Stimulated activated CD8-positive, alpha-beta memory T cell treated with anti-CD3 and anti-CD28 coated beads, Interleukin-7, amount 100 ng/mL, for 1 hour (primary cell): ENCODE measurements around the gene KIF6.
"Not testable (repeated sequence)": the region's sequence is repeated elsewhere in the genome, so short reads cannot be mapped to it uniquely, and the experiment has no call there.

ENCODE experiments used
- DNase-seq, 2 donors: peaks; one replicate each; pipeline ENCODE4 v3.0.0-alpha.2; 2020; ENCODE audit warnings: low read depth in 2 of 2

Gene KIF6

DNA sequence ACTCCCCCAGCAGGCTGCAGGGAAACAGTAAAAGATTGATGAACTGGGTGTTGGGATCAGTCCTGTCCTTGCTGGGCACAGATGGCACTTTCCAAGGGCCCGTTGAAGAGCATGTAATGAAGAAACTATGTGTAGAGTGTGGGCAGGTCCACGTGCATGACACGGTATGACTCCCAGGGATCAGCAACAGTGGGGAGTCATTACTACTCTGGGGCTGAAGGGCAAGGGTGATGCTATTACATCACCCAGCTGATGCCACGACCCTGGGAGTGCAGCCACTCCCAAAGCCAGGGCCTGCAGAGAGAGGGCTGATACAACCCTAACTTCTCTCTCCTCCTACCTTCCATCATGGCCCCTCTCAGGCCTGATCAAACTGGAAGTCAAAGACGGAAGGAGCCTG is 431.1 kb downstream of the KIF6 start:
- DNase-seq, result no peak

DNA sequence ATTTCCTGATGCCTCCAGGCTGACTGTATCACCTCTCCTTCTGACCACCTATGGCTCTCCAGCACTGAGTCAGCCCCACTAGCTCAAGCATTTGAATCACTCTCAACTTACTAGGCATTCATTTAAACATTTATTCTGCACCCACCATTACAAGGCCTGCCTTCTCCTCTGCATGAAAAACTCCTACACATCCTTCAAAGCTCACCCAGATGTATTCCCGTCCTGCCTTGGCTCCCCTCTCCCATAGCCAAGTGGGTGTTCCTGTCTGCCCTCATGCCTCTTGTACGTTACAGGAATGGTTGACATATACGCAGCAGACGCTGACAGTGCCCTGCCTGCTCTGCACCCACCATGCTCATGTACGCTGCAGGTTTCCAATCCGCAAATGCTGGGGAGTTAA is 432.6 kb downstream of the KIF6 start:
- no peak for DNase-seq

DNA sequence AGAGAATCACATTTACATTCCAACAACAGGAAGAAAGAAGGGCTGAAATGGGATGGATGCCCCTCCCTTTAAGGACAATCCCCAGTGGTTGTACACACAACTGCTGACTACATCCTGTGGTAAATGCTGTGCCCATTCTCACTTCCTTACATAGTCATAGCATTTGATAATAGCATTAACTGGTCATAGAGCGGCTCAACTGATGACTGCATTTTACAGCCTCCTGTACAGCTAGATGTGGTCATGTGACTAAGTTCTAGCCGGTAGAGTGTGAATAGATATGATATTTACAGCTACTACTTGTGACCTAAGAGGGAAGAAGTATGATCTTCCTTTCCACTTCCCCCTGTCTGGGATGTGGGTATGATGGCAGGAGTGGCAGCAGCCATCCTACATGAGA is 435.7 kb downstream of the KIF6 start:
- DNase-seq, result no peak

DNA sequence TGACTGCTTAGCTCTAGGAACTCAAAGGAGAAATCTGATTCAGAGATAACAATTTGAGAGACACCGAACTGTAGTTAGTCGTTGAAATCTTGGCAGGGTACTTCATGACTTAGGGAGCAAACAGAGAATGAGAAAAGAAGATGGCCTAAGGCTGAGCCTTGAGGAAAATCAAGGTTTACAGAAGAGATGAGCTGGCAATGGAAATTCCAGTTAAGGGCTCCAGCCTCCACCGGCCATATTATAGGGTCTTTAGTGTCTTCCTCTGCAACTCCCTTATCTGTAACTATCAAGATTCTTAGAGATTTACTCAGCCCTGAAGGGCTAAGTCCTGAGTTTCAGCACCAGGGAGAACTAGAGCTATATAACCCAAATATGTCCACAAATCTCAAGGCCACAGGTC is 437.6 kb downstream of the KIF6 start:
- no peak for DNase-seq

DNA sequence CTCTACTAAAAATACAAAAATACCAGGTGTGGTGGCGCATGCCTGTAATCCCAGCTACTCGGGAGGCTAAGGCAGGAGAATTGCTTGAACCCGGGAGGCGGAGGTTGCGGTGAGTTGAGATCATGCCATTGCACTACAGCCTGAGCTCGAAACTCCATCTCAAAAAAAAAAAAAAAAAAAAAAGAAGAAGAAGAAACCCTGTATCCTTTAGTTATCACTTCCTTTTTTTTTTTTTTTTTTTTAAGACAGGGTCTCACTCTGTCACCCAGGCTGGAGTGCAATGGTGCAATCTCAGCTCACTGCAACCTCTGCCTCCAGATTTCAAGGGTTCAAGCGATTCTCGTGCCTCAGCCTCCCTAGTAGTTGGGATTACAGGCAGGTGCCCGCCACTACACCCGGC is 438.6 kb downstream of the KIF6 start:
- DNase-seq, result not testable (repeated sequence)

DNA sequence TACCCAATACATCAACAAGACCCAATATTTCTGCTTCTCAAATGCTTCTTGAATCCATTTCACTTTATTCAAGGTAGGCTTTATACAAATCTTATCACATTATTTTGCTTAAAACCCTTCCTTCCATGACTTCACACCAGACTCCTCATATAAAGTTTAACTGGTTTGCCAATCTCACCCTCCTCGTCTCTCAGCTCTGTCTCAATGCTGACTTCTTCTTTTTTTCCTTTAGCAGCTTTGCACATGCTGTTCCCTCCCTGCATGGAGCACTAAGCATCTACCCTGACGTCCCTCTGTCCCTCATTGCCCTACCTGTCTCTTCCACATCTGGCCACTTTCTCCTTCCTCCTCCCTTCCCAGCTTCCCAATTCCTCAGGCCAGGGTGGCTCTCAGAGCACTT is 442.4 kb downstream of the KIF6 start:
- no peak for DNase-seq

DNA sequence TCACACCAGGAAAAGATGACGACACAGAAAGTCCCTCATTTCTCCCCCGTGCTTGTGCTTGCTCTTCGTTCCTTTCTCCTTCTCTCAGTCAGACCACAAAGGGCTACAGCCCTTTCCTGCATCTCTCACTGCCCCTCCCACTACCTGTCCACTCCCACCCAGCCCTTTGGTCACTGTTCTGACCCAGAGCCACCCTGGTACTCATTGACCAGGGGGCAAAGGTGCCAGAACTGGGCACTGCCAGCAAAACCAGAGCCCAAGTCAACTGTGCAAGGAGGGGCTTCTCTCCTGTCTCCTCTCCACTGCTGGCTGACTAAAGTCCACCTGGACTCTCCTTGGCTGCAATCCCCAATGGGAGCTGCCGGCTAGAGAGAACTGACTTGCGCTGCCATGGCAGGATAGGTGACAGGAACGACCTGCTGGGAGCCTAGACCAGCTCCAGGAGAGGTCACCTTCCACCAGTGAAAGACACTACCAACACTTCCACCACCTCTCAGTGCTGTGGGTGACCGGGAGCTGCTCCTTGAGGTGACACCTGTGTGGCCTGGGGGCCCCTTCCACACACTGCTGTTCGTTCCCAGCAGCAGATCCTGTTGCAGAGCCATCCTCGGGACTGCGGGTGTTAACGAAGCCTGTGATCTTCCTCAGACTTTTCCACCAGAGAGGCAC is 443.8 kb downstream of the KIF6 start:
- no peak for DNase-seq

DNA sequence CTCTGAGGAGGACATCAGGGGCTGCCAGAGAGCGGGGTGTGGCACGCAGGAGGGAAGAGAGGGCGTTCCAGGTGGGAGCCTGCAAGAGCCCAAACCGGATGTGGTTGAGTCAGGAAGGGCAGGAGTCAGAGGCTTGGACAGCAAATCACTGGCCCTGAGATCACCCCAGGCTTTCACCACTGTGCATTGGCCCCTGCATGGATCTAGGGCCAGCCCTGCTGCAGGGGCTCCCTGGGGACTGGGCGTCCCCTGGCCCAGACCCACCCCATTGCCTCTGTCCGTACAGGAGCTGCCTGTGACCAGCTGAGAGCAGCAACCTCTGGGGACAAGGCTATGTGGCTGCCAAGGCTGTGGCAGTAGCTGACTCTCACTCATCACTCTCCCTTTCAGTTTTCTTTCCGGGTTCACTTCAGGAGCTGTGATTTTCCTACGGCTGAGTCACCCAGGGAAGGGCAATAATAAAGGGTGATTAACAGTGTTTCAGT is 444.9 kb downstream of the KIF6 start:
- DNase-seq, result no peak
